Hepatic stellate cell (primary cell): ENCODE data around the gene CHID1.
A peak's percentile ranks its signal among the peaks of the same experiment; 100 is the strongest.

ENCODE experiments used
- DNase-seq: peaks from one replicate; pipeline ENCODE4 v3.0.0; 2011; ENCODE audit warnings: low spot score

CHID1 gene

GRCh38 chr11:849951-850774 is 60.4 kb downstream of the CHID1 start:
- DNase-seq = no peak

DNA sequence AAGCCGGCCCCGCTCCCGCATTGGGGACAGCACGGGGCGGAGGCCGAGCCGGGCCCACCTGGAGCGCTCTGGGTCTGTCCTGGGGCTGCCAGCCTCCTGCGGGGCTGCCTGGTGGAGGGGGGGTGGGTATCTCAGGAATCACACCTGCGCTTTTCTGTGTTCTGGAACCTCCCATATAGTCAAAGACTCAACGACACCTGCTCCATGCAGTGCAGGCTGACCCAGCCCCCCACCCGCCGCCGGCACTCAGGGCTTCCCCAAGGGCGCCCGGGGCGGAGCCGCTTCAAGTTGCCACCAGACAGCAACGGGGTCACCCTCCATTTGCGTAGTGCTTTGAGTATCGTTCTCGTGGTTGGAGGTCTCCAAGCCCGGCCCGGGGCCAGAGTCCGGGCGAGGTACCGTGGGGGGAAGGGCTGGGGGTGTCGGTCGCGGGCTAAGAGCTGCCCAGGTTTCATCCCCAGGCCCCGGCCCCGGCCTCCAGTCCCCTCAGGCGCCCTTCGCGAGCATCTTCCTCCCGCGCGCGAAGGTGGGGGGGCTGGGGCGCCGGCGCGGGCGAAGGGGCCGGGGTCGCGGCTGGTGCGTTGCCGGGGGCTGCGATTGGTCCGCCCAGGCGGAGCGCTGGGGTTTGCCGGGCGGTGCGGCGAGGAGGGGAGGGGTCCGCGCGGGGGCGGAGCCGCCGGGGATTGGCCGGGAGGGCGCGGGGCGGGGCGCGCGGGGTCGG is 61.3 kb downstream of the CHID1 start:
- no peak for DNase-seq

GRCh38 chr11:848380-848931 is 62.2 kb downstream of the CHID1 start:
- DNase-seq = peak; percentile 85

- no peak for DNase-seq
Observed at GRCh38 chr11:847876-848275, 62.7 kb downstream of the CHID1 start.

DNA sequence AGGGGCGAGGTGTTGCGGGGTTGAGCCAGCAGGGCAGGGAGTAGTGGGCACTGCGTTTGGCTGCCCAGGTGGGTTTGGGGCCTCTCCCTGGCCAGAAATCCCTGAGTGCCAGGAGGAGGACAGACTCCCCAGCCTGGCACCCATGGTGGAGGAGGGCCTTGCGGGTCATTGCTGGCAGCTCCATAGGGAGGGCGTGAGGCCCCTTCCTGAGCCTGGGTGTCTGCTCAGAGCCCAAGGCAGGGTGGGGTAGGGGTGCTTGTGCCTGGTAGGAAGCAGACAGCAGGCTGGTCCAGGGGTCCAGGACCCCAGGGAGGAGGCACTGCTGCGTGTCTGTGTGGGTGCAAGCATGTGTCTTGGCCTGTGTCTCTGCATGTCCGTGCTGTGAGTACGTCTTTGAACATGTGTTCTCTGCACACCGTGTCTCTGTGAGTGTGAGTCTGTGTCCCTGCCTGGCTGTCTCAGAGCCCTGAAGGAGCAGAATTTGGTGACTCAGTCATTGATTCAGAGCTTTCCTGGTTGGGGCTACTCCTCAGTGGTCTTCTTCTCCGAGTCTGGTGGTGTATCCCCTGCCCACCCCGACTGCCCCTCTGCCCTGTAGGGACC is 64.0 kb downstream of the CHID1 start:
- no peak for DNase-seq

DNA sequence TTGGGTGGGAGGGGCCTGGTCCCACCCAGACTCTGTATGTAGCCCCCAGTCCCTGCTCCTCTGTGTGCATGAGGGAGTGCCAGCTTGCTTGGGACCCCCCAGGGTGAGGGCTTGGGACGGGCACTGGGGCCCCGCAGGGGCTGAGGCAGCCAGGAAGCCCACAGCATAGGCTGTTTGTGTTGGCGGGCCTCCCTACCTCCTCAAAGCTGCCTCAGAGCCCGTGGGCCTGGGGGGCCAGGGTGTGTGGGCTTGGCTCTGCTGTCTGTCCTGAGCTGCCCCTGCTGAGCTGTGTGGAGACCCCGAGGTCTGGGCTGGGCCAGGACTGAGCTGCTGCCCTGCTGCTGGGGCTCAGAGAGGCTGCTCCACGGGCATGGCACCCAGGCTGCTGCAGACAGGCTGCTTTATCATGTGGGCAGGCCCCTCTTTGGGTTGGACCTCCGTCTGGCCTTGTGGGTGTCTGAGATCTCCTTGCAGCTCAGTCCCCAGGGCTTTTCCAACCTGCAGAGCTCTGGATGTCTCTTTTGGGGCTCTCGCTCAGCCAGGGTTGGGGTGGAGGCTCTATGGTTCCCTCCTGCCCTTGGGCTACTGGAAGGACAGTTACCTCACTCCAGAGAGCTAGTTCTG is 64.6 kb downstream of the CHID1 start:
- no peak for DNase-seq

DNA sequence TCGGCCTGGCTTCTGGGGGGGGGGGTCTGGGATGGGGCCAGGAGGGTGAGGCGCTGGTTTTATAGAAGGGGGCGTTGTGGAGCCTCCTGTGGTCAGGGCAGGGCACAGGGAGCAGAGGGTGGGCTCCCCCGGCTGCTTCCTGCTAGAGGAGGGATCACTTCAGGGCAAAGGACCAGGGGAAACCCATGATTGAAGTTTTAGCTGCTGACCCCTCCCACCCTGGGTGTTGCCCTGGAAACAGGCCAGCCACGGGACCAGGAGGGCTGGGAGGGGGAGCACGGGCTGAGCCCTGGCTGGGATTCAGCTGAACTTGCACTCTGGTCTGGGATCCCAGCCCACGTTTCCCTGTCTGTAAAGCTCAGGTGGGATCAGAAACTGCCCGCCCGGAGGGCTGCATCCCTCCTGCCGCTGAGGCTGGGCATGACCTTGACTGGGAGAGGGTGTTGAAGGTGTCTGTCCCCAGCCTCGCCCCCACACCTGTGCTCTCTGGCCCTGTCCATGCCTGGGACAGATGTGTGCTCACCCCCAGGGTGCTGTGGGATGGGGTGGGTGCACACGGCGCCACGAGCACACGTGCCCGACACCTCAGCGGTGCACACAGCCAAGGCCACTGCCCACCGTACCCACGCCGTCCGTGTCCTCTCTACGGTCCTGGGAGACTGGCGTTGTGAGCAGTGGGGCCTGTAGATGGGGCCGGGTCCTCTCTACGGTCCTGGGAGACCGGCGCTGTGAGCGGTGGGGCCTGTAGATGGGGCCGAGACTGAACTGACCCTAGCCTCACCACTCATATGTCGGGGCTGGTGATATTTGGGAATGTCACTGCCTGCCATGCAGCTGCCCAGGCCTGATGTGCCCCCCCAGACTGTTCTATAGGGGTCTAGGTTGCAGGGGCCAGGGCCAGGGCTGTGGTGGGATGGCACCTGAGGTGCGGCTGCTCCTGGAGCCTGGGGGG is 65.6 kb downstream of the CHID1 start:
- peak; percentile 86 for DNase-seq

GRCh38 chr11:843818-844692 is 66.6 kb downstream of the CHID1 start:
- DNase-seq = peak; percentile 97

GRCh38 chr11:843086-843734 is 67.4 kb downstream of the CHID1 start:
- DNase-seq = no peak

DNA sequence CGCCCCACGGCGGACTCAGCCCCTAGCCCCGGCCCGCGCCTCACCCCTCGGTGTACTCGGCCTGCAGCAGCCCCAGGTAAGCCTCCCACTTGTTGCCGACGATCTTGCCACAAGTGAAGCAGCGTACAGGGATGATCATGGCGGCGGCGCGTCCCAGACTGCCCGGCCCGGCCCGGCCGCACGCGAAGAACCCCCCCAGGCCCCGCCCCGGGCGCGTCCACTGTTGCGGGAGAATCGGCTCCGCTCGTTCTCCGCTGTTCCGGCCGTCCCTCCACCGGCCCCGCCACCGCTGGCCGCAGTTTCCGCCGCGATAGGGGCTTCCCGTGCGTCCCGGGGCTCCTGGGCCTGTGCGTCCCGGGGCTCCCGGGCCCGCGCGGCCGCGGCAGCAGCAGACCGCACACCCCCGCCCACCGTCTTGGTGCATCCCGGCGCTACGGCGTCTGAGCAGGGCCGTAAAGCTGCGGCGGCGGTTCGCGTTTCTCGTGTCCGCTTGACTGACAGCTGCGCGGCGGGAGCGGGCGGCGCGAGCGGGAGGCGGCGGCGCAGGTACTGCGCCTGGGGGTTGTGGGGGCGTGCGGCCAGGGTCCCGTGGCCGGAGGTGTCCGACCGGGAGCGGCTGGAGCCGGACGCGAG is 68.1 kb downstream of the CHID1 start, which contains the start of the genes POLR2L and TSPAN4:
POLR2L (minus strand) TSS at position 160 of the 633 bp plus-strand sequence; CDS start at position 139, 21 bp downstream.
TSPAN4 (plus strand) TSS at position 483 of the 633 bp plus-strand sequence. CDS start 7,453 bp downstream, outside the sequence.
- peak; percentile 92 for DNase-seq

DNA sequence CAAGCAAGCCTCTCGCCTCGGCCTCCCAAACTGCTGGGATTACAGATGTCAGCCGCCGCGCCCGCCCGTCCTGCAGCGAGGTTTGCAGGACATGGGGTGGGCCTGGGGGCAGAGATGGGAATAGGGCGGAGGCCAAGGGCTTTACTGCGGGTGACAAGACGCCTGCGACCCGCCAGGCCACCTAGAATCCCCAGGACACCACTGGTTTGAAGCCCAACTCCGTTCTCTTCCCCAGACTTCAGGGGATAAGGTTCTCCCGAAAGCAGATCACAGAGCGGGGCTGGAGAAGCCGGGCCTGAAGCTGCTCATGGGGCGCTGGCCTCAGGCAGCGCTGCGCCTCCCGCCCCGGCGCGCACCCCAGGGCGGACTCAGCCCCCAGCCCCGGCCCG is 68.6 kb downstream of the CHID1 start:
- DNase-seq = no peak

DNA sequence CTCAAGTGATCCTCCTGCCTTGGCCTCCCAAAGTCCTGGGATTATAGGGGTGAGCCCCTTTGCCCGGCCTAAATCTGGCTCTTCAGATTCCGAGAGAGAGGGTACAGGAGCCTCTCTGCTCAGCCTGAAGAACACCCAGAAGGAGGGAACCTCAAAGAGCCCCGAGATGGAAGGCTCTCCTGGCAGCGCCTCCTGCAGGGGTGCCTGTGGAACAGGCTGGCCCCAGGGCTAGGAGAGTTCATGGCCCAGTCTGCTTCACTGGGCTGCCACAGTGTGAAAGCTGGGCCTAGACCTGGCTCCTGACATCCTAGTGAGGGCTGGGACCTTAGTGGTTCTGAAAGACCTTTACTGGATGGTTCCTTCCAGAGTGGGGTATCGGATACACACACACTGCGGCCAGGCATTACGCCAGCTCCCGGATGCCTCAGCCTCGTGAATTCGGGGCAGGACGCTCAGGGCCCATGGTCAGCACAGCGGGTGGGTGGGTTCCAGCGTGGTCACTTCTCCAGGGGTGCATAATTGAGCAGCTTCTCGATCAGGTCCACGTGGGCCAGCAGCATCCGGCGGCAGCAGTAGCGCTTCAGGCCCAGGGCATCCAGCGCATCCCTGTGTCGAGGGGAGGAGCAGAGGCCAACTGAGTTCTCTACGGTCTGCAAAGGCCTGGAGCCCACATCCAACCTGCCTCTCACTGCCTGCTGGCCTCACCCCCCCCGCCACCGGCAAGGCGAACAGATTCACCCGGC is 70.6 kb downstream of the CHID1 start:
- no peak for DNase-seq

DNA sequence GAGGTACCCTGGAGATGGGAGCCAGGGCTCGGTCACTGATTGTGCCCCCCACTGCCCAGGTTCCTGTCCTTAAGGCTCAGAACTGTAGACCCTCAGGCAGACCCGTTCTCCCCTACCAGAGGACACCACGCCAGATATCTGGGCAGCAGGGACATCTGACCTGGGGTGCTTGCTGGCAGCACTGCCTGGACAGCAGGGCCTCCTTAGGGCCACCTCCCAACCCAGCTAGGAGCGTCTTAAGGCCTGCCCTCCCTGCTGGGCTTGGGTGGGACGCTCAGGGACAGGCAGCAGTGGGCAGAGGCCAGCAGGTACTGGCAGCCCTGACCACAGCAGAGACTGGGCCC is 71.4 kb downstream of the CHID1 start:
- no peak for DNase-seq

- no peak for DNase-seq
Observed at GRCh38 chr11:838441-839279, 72.0 kb downstream of the CHID1 start.

DNA sequence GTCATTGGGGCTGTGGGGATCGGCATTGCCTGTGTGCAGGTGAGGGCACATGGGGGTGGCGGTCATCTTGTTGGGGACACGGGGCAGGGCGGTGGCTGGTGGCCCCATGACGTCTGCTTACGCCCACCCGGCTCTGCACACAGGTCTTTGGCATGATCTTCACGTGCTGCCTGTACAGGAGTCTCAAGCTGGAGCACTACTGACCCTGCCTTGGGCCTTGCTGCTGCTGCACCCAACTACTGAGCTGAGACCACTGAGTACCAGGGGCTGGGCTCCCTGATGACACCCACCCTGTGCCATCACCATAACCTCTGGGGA is 72.7 kb downstream of the CHID1 start:
- DNase-seq = no peak

DNA sequence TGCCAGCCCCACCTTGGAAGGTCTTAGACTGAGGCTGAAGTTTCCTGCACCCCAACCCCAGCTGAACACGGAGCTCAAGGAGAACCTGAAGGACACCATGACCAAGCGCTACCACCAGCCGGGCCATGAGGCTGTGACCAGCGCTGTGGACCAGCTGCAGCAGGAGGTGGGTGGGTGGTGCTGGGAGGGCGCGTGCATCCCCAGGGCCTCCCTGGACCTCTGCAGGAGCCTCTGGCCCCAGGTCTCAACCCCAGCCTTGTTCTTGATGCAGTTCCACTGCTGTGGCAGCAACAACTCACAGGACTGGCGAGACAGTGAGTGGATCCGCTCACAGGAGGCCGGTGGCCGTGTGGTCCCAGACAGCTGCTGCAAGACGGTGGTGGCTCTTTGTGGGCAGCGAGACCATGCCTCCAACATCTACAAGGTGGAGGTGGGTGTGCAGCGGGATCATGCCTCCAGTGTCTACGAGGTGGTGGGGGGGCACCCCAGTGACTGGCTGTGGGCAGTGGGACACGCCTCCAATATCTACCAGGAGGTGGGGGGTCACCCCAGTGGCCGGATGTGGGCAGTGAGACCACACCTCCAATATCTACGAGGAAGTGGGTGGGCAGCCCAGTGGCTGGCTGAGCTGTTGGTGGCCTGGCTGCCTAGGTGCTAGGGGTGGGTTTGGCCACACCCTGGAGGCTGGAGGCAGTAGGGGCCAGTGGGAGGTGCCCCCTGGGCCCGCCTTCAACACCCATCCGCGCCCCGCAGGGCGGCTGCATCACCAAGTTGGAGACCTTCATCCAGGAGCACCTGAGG is 73.2 kb downstream of the CHID1 start:
- DNase-seq = no peak

DNA sequence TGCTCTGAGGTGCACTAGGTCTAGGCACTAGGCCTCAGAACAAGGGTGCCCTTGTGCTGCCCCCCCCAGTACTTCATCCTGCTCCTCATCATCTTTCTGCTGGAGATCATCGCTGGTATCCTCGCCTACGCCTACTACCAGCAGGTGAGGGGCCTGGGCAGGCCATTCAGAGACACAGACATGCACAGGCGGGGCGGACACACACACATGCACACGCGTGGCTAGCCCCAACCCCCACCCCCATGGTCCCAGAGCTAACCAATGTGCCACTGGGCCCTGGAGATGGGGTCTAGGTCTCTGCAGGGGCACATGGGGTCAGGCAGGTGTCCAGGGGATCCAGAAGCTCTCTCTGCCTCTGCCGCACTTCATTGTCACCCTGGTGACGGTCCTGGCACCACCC is 73.9 kb downstream of the CHID1 start:
- DNase-seq = no peak
